Hepatocyte (in vitro differentiated cells): Measurements from ENCODE around the gene GPR89B. TPM values are rescaled to one million over a fixed set of nuclear protein-coding genes. Genes with fewer than 3 reads are reported as not detected.
"Not testable (repeated sequence)": the region's sequence is repeated elsewhere in the genome, so short reads cannot be mapped to it uniquely, and the experiment has no call there.

Experiments
- DNase-seq: peaks from one replicate; pipeline ENCODE4 v3.0.0-alpha.2; 2016; ENCODE audit warnings: low spot score
- H2AFZ ChIP-seq: fragments of 200-600 bp; sonication (generic); 2 replicates; pipeline ENCODE4 v1.6.0; 2016; ENCODE audit warnings: antibody characterized with exemption, mild to moderate bottlenecking
- H3K27ac ChIP-seq: fragments of 200-600 bp; sonication (generic); 2 replicates; pipeline ENCODE4 v1.5.1; 2016; ENCODE audit warnings: mild to moderate bottlenecking
- H3K27me3 ChIP-seq: fragments of 200-600 bp; sonication (generic); 2 replicates; pipeline ENCODE4 v1.6.1; 2016
- H3K36me3 ChIP-seq: fragments of 200-600 bp; sonication (generic); replicated peaks from 2 replicates; pipeline ENCODE4 v1.5.1; 2016; ENCODE audit warnings: low read depth; ENCODE audit not compliant: insufficient read depth
- H3K4me1 ChIP-seq: fragments of 200-600 bp; sonication (generic); 2 replicates; pipeline ENCODE4 v1.5.1; 2016; ENCODE audit warnings: mild to moderate bottlenecking, moderate library complexity; ENCODE audit not compliant: insufficient read depth
- H3K4me2 ChIP-seq: fragments of 200-600 bp; sonication (generic); 2 replicates; pipeline ENCODE4 v1.6.0; 2016
- H3K4me3 ChIP-seq: fragments of 200-600 bp; sonication (generic); 2 replicates; pipeline ENCODE4 v1.5.1; 2016; ENCODE audit warnings: mild to moderate bottlenecking
- H3K79me2 ChIP-seq: fragments of 200-600 bp; sonication (generic); 2 replicates; pipeline ENCODE4 v1.6.0; 2017; ENCODE audit warnings: mild to moderate bottlenecking
- H3K9me2 ChIP-seq: fragments of 200-600 bp; sonication (generic); replicated peaks from 2 replicates; pipeline ENCODE4 v1.6.0; 2017; ENCODE audit warnings: mild to moderate bottlenecking; ENCODE audit not compliant: insufficient read depth
- H3K9me3 ChIP-seq: fragments of 200-600 bp; sonication (generic); 2 replicates; pipeline ENCODE4 v1.5.1; 2016; ENCODE audit warnings: low read depth, mild to moderate bottlenecking
- H4K20me1 ChIP-seq: fragments of 200-600 bp; sonication (generic); 2 replicates; pipeline ENCODE4 v1.6.0; 2016; ENCODE audit warnings: mild to moderate bottlenecking; ENCODE audit not compliant: insufficient read depth, poor library complexity, severe bottlenecking
- WGBS: methylation state at CpG from one replicate; pipeline ENCODE4 v1.1.6; 2016; ENCODE audit warnings: low lambda C conversion rate; ENCODE audit errors: missing lambda C conversion rate; 5-methylcytosine and 5-hydroxymethylcytosine counted together
- polyA plus RNA-seq: library from polyadenylated mRNA; unstranded; fragments of >200 nt; fragmentation: Nextera tagmentation; extraction: Ambion mirVana; gene quantifications from 2 replicates; pipeline ENCODE4 v1.2.1, GENCODE V29; 2016
- total RNA-seq: library from RNA; depleted of rRNA; stranded (reverse); fragments of >200 nt; gene quantifications from 2 replicates; pipeline ENCODE4 v1.2.3, GENCODE V29; 2014

GPR89B gene
- total and polyA plus RNA-seq, 2 experiments from 2014 or later: 16.3 to 32.4 TPM

GRCh38 chr1:147935296-147935695 lies 7.1 kb downstream of the GPR89B start:
- not testable (repeated sequence) for H3K4me1 ChIP-seq, H2AFZ ChIP-seq, H3K27ac ChIP-seq, DNase-seq, H3K36me3 ChIP-seq, H3K9me2 ChIP-seq, H3K4me3 ChIP-seq, H3K9me3 ChIP-seq, H4K20me1 ChIP-seq, H3K4me2 ChIP-seq, H3K27me3 ChIP-seq
- WGBS: 92% methylated on average over 3 of the region's 3 CpGs
- H3K79me2 ChIP-seq: peaks cover 16% of the 10 kb centered on the region

- H3K27ac ChIP-seq, H3K36me3 ChIP-seq, DNase-seq, H3K4me1 ChIP-seq, H3K4me3 ChIP-seq, H3K79me2 ChIP-seq, H3K9me3 ChIP-seq, H3K27me3 ChIP-seq, H4K20me1 ChIP-seq, H2AFZ ChIP-seq, H3K9me2 ChIP-seq, H3K4me2 ChIP-seq: not testable (repeated sequence)
- 78% methylated on average over 2 of the region's 2 CpGs for WGBS
These were observed 12.2 kb downstream of the GPR89B start for GRCh38 chr1:147940456-147940855.

- H3K4me3 ChIP-seq, H3K27me3 ChIP-seq, H3K4me2 ChIP-seq, H3K4me1 ChIP-seq, H3K27ac ChIP-seq, H3K9me2 ChIP-seq, H4K20me1 ChIP-seq, H3K36me3 ChIP-seq, H3K9me3 ChIP-seq, H2AFZ ChIP-seq, DNase-seq, H3K79me2 ChIP-seq: not testable (repeated sequence)
- WGBS: no CpG with 5 or more reads among the region's 1 CpG
These were observed 14.3 kb downstream of the GPR89B start for GRCh38 chr1:147942563-147942962.

- H3K4me3 ChIP-seq, H3K9me2 ChIP-seq, H3K4me1 ChIP-seq, H3K27me3 ChIP-seq, H3K27ac ChIP-seq, H3K9me3 ChIP-seq, H3K4me2 ChIP-seq, H3K79me2 ChIP-seq, H4K20me1 ChIP-seq, DNase-seq, H3K36me3 ChIP-seq, H2AFZ ChIP-seq: not testable (repeated sequence)
- whole genome bisulfite sequencing: no CpG with 5 or more reads among the region's 35 CpGs
These were observed 21.3 kb downstream of the GPR89B start for GRCh38 chr1:147949517-147949916.

GRCh38 chr1:147958906-147959305 lies 30.7 kb downstream of the GPR89B start:
- not testable (repeated sequence) for H3K27ac ChIP-seq, H2AFZ ChIP-seq, H3K4me3 ChIP-seq, H3K79me2 ChIP-seq, H4K20me1 ChIP-seq, H3K27me3 ChIP-seq, DNase-seq, H3K36me3 ChIP-seq, H3K4me1 ChIP-seq, H3K4me2 ChIP-seq, H3K9me2 ChIP-seq, H3K9me3 ChIP-seq
- WGBS: 84% methylated on average over 1 of the region's 1 CpG

GRCh38 chr1:147959680-147960079 lies 31.5 kb downstream of the GPR89B start:
- H3K9me3 ChIP-seq, H3K79me2 ChIP-seq, H3K4me2 ChIP-seq, H3K9me2 ChIP-seq, H3K27me3 ChIP-seq, H3K4me1 ChIP-seq, H3K36me3 ChIP-seq, DNase-seq, H4K20me1 ChIP-seq, H3K4me3 ChIP-seq, H3K27ac ChIP-seq, H2AFZ ChIP-seq: not testable (repeated sequence)
- 95% methylated on average over 2 of the region's 2 CpGs for WGBS

- H3K9me3 ChIP-seq, H4K20me1 ChIP-seq, DNase-seq, H3K4me2 ChIP-seq, H3K9me2 ChIP-seq, H3K79me2 ChIP-seq, H3K4me1 ChIP-seq, H3K4me3 ChIP-seq, H2AFZ ChIP-seq, H3K27ac ChIP-seq, H3K27me3 ChIP-seq, H3K36me3 ChIP-seq: not testable (repeated sequence)
- WGBS: no CpG with 5 or more reads among the region's 1 CpG
These were observed 36.4 kb downstream of the GPR89B start for GRCh38 chr1:147964575-147964974.

GRCh38 chr1:147966657-147967056 lies 38.4 kb downstream of the GPR89B start:
- H3K4me3 ChIP-seq, H3K9me3 ChIP-seq, H3K27ac ChIP-seq, H3K79me2 ChIP-seq, H3K27me3 ChIP-seq, DNase-seq, H3K9me2 ChIP-seq, H3K36me3 ChIP-seq, H2AFZ ChIP-seq, H3K4me1 ChIP-seq, H3K4me2 ChIP-seq, H4K20me1 ChIP-seq: not testable (repeated sequence)
- no CpG with 5 or more reads among the region's 1 CpG for WGBS

GRCh38 chr1:147978896-147979651 lies 50.9 kb downstream of the GPR89B start:
- not testable (repeated sequence) for H3K4me1 ChIP-seq, H3K27ac ChIP-seq, H3K9me2 ChIP-seq, DNase-seq, H2AFZ ChIP-seq, H3K27me3 ChIP-seq, H3K79me2 ChIP-seq, H3K9me3 ChIP-seq, H3K4me2 ChIP-seq, H3K36me3 ChIP-seq, H4K20me1 ChIP-seq, H3K4me3 ChIP-seq
- WGBS: 78% methylated on average over 2 of the region's 6 CpGs
